GM18499 (cell line): ENCODE data around the gene RNF217.
"Not testable (repeated sequence)": the region's sequence is repeated elsewhere in the genome, so short reads cannot be mapped to it uniquely, and the experiment has no call there.

ENCODE experiments used
- ATAC-seq: cut with Tn5 transposase; IDR thresholded peaks from one replicate; pipeline ENCODE4 v1.9.1; 2021; ENCODE audit warnings: moderate number of reproducible peaks; ENCODE audit not compliant: insufficient read depth, unreplicated experiment

Gene RNF217

DNA sequence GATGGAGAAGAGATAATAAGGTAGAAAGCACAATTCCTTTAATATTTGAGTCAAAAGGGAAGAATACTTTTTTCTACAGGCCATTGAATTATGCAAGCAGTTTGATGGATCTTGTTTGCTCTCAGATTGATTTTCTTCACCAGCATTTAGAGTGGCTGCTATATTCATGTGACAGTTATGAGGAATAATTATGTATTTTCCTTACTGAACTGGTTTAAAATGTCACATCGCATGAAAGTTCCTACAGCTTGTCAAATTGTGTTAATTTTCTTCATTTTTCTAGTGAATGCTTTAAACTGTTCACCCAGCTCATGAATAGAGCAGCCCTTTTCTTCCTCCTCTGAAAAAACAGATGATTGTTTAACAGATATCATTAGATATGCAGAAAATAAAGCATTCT is 153.9 kb downstream of the RNF217 start:
- ATAC-seq: no peak

DNA sequence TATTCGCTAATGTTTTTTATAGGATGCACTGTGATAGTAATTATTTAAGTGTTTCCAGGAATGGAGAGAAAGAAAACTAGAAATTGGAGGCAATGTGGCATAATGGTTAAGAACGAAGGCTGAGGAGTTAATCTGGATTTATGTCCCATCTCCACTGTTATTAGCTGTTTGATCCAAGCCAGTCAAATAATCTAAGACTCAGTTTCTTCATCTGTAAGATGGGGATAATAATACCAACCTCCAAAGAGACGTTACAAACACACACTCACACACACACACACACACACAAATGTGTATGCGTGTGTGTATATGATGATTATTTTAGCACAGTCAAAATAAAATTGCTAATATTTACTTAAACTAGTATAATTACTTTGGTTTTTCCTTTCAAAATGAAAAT is 154.5 kb downstream of the RNF217 start:
- no peak for ATAC-seq

DNA sequence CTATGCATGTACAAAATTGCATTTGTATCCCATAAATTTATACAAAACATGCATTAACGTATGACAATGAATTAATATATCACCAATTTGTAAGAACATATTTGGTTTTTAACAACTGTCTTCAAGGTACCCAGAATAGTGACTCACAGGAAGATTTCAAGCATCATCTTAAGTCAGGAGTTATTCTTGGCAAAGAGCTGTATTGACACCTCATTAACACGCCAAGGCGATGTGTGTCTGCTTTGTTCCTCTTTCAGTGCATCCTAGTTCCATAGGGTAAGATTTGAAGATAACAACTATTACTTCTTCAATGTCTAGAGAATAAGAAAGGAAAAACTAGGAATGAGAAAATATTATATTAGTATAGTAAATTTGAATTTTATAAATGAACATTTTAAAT is 155.6 kb downstream of the RNF217 start:
- no peak for ATAC-seq

DNA sequence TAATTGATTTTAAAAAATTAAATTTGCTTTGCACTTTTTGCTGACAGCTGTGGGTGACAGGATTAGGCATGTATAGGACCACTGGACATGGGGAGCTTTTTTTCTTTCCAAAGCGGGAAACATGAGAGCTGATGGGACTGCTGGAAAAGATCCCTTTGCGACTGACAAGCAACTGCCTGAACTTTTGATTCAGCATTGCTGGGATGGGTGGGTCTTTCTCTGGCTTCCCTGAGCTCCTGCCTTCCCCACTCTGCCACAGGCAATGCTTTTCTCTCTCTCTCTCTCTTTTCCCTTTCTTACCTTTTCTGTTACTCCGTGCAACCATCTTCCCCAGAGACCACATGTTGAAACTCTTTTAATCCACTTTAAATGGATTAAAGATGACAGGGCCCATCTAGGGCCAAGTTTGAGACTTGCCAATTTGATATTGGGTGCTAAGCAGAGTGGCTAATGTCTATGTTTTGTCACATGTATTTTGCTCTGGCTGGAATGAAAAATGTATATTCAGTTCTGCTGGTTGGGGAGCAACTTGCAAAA is 157.9 kb downstream of the RNF217 start:
- no peak for ATAC-seq

DNA sequence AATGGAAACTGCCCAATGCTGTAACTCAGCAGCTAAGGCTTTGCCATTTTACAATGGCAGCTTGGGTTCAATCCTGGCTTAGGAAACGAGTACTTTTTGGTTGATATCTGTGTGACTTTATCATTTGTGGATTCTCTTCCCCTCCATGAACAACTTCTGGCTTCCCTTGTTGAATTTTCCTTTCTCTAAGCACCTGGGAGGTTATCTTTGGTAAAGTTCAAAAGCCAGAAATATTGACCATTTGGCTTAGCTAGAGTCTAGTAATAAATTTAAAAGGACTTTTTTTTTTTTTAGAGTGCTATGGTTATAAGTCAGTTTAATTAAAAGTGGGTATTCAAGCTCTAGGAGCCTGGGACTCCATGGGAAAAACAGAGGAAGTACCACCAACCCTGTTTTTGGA is 159.7 kb downstream of the RNF217 start:
- ATAC-seq: no peak

DNA sequence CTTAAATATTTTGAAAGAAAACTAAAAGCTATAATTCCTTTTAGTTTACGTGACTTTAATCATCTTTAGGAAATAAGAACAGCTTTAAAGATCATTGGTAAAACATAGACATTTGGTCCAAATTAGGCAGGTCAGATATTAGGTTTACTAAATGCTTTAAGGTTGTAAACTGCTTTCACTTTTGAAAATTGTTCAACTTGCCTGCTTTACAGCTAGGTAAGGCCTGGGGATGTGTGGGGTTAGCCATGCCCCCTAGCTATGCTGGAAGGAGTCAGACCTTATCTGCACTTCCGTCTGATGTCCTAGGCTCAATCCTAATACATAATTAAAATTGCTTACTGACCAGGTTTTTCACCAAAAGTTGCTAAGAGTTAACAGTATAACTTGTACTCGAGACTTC is 160.8 kb downstream of the RNF217 start:
- no peak for ATAC-seq

DNA sequence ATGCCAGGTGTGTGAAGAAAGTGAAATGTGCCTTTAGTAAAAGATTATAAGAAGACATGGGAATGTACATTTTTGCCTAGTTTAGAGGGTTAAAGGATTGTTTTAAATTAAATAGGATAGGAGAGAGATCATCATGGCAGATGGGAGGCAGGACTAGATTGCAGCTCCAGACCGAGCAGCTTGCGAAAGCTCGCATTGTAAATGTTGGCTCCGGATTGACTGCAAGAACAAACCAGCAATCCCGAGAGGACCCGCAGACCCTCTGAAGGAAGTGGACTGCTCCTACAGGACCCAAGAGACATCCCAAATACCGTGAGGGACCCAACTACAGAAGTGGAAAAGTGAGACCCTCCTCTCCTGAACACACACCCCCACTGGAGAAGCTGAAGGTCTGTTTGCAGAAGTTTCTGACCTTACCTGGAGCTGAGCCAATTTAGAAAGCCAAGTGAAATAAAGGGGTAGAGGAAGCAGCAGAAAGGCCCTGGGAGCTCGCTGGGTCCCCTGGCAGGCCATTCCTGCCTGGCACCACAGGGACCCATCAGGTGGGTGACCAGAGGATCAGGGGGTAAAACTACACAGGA is 161.3 kb downstream of the RNF217 start:
- no peak for ATAC-seq

DNA sequence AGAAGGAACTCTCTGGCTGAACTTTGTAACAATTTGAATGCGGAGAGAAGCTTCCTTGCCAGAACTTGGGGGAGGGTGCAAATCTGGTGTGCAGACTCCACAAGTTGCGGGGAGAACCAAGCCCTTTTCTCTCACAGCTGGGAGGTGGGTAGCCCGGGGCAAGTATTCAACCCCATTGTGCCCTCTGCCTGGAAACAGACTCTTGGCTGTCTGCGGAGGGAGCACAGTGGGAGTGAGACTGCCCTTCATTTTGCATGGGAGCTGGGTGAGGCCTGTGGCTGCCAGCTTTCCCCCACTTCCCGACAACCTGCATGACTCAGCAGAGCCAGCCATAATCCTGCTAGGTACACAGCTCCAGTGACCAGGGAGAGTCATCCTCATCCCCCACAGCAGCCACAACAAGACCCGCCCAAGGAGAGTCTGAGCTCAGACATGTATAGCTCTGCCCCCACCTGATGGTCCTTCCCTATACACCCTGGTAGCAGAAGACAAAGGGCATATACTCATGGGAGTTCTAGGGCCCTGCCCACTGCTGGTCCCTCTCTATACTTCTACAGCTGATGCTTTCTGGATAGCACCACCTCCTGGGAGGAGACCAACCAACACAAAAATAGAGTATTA is 161.9 kb downstream of the RNF217 start:
- no peak for ATAC-seq

DNA sequence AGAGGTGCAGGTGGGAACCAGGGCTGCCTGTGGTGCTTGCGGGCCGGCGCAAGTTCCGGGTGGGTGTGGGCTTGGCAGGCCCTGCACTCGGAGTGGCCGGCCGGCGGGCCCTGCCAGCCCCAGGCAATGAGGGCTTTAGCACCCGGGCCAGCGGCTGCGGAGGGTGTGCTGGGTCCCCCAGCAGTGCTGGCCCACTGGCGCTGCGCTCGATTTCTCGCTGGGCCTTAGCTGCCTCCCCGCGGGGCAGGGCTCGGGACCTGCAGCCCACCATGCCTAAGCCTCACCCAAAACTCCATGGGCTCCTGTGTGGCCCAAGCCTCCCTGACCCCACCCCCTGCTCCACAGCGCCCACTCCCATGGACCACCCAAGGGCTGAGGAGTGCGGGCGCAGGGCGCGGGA is 163.6 kb downstream of the RNF217 start:
- not testable (repeated sequence) for ATAC-seq

DNA sequence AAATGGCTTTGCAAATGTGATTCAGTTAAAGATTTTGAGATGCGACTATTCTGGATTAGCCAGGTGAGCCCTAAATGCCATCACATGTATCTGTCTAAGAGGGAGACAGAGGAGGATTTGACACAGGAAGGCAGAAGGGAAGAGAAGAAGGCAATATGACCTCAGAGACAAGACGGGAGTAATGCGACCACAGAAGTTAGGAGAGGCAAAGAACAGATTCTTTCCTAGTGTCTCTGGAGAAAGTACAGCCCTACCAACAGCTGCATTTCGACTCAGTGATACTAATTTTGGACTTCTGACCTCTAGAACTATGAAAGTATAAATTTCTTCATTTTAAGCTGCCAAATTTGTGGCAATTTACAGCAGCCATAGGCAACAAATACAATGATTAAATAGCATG is 167.1 kb downstream of the RNF217 start:
- ATAC-seq: no peak

DNA sequence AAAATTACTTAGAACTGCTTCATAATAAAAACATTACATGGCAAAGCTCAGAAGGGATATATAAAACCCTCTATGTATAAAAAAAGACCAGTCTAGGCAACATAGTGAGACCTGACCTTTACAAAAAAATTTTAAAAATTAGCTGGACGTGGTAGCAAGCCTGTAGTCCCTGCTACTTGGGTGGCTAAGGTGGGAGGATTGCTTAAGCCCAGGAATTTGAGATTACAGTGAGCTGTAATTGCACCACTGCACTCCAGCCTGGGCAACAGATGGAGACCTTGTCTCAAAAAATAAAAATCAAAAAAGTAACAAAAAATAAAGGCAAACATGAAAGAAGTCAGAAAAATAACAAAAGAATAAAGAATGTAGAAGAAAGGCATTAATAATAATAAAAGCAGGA is 169.8 kb downstream of the RNF217 start:
- ATAC-seq: no peak

DNA sequence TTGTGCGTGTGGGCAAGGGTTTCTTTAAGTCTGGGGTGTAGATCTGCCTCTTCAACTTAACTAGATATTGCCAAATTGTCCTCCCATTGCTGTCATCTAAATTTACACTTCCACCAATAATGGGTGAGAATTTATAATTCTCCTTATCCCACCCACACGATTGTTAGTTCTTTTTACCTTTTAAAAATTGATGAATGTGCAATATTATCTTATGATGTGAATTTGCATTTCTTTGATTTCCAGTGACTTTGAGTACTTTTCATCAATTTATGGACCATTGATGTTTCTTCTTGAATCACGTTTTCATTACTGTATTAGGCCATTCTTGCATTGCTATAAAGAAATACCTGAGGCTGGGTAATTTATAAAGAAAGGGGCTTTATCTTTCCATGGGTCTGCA is 174.1 kb downstream of the RNF217 start:
- ATAC-seq: no peak

DNA sequence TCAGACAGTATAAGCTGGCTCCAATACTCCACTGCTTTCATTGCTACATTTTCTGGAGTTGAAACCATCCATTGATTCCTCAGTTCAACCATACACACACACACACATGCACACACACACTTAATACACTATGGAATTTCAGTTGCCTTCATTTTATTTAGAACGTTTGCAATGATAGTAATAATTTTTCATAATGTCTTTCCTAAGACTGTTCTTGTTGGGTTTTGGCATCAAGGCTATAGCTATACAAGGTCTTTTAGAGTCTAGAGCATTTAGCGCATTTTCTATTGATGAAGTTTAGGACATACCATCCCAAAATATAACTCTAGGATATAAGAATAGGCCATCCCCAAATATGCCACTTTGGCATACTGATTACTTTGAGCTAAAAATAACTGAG is 175.8 kb downstream of the RNF217 start:
- ATAC-seq: no peak

DNA sequence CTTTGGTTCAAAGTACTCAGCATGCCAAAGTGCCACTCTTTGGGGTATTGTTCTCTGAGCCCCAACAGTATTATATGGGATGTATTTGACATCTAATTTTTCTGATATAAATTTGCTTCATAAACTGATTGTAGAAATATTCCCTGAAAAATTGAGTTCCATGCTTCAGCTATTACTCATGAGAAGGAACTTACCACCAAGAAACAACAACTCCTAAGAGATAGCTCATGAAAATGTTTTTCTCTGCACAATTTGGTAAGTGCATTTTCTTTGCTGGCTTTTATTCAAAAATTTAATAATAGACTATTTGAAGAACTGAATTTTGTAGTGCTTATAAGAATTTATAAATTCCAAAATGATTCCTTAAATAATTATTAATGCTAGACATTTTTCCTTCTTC is 178.6 kb downstream of the RNF217 start:
- ATAC-seq: no peak
